Osteoblast (primary cell): ENCODE measurements around the gene GABPB1. TPM values are rescaled to one million over a fixed set of nuclear protein-coding genes. Genes with fewer than 3 reads are reported as not detected.

Experiments used
- DNase-seq: peaks from one replicate; pipeline ENCODE4 v3.0.0; 2011; ENCODE audit warnings: low spot score, mixed read lengths; ENCODE audit not compliant: insufficient read length; ENCODE audit errors: missing footprints
- H2AFZ ChIP-seq: 2 replicates; pipeline ENCODE4 v1.6.0; 2011; ENCODE audit warnings: mild to moderate bottlenecking, low read length
- H3K27ac ChIP-seq: 2 replicates; pipeline ENCODE4 v1.5.1; 2011; ENCODE audit warnings: mild to moderate bottlenecking, low read depth, low read length, moderate library complexity
- H3K27me3 ChIP-seq: 2 replicates; pipeline ENCODE4 v1.6.0; 2012; ENCODE audit warnings: mild to moderate bottlenecking, control low read depth, inconsistent platforms, low read length, moderate library complexity; ENCODE audit not compliant: insufficient read depth
- H3K36me3 ChIP-seq: 2 replicates; pipeline ENCODE4 v1.5.1; 2011; ENCODE audit warnings: mild to moderate bottlenecking, low read length, control low read depth, moderate library complexity; ENCODE audit not compliant: insufficient read depth
- H3K4me1 ChIP-seq: 2 replicates; pipeline ENCODE4 v1.5.1; 2011; ENCODE audit warnings: mild to moderate bottlenecking, low read length, control low read depth, moderate library complexity; ENCODE audit not compliant: insufficient read depth
- H3K4me2 ChIP-seq: 2 replicates; pipeline ENCODE4 v1.6.0; 2011; ENCODE audit warnings: mild to moderate bottlenecking, low read length; ENCODE audit not compliant: insufficient read depth
- H3K4me3 ChIP-seq: fragments of 200-600 bp; sonication (generic); 3 replicates; pipeline ENCODE4 v1.5.1; 2012; ENCODE audit warnings: mild to moderate bottlenecking, low read length, inconsistent platforms; ENCODE audit not compliant: insufficient read depth
- H3K79me2 ChIP-seq: 2 replicates; pipeline ENCODE4 v1.6.0; 2012; ENCODE audit warnings: mild to moderate bottlenecking, low read length, control low read depth, inconsistent platforms; ENCODE audit not compliant: insufficient read depth
- H3K9me3 ChIP-seq: 2 replicates; pipeline ENCODE4 v1.5.1; 2011; ENCODE audit warnings: low read depth, low read length, control low read depth
- H4K20me1 ChIP-seq: 2 replicates; pipeline ENCODE4 v1.6.0; 2012; ENCODE audit warnings: mild to moderate bottlenecking, low read length, control low read depth; ENCODE audit not compliant: insufficient read depth
- CTCF ChIP-seq: IDR thresholded peaks from 2 replicates; pipeline ENCODE4 v1.5.1; 2011; ENCODE audit warnings: mild to moderate bottlenecking, low read depth, low read length, moderate library complexity; ENCODE audit errors: extremely low read depth
- total RNA-seq: library from RNA; depleted of rRNA; stranded (reverse); fragments of >200 nt; gene quantifications from 2 replicates; pipeline ENCODE4 v1.2.3, GENCODE V29; 2012

GABPB1 gene
- total RNA-seq, 1 donor, result 44.9 TPM

GRCh38 chr15:50248994-50249582, 105.9 kb downstream of the GABPB1 start:
- peaks cover 37% of the 10 kb centered on the region for H3K27me3 ChIP-seq
- no peaks in the 10 kb centered on the region for H3K36me3 ChIP-seq
- no peaks in the 10 kb centered on the region for H3K9me3 ChIP-seq
- H4K20me1 ChIP-seq, result no peaks in the 10 kb centered on the region
- H3K27ac ChIP-seq, result no peak overlapping the region
- no peaks in the 10 kb centered on the region for H3K4me1 ChIP-seq
- no peak for DNase-seq
- H2AFZ ChIP-seq, result no peak overlapping the region
- H3K4me3 ChIP-seq, result no peak overlapping the region
- TF ChIP-seq CTCF, result no peak
- H3K4me2 ChIP-seq, result no peak overlapping the region
- H3K79me2 ChIP-seq, result no peaks in the 10 kb centered on the region

DNA sequence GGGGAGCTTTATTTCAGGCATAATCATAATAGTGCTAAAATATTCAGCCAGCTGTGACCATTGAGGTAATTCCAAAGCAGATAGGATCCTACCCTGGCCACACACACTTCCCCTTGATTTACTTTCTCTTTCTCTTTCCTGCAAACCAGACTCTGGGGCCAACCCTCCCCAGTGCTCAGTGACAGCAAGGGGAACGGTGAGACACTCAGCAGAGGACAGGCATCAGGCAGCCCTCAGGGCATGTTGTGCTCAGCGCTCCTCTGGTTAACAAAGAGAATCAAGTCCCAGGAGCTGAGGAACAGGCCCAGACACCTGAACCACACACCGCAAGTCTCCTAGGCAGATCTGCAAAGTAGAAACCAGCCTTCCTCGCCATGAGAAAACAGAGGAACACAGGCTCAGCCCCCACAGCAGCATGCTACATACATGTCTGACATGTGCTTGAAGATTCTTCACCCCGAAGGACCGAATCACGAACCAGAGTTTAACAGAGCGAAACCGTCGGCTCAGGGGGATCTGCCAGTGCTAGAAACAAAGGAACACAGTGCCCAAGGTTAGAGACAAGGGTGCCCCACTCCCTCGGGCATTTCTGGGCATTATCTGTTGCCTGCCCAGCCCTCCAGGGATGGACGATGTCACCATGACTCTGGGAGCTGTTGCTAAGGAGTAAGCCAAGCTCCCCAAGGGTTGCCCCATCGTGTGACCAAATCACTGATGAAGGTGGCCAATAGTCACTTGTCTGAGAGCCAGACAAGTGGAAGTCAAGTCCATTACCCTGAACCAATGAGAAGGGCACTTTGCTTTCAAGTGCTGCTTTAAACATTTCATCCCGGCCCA, 107.0 kb downstream of the GABPB1 start:
- H3K27ac ChIP-seq, result no peak overlapping the region
- no peak overlapping the region for H2AFZ ChIP-seq

DNA sequence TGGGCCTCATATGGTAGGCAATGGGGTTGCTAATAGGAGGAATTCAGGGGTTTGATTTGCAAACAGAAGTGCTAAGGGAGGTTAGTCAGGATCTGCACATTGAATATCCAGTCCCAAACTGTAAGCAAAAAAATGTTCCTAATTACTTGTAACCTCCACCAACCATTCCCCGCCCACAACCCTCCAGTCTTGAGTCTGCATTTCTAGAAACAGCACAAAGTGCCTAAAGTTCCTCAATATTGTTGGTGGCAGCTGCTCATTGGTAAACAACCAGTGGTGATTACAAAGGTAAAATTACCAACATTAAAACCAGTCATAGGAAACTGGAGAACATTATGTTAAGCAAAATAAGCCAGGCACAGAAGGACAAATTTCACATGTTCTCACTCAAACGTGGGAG, 108.4 kb downstream of the GABPB1 start:
- H3K27ac ChIP-seq, result no peak overlapping the region
- H3K36me3 ChIP-seq, result no peaks in the 10 kb centered on the region
- H3K4me1 ChIP-seq, result peaks cover under 1% of the 10 kb centered on the region
- no peak for TF ChIP-seq CTCF
- no peak for DNase-seq
- H3K79me2 ChIP-seq, result no peaks in the 10 kb centered on the region
- no peaks in the 10 kb centered on the region for H3K9me3 ChIP-seq
- H3K27me3 ChIP-seq, result peaks cover 16% of the 10 kb centered on the region
- H3K4me3 ChIP-seq, result no peak overlapping the region
- H4K20me1 ChIP-seq, result no peaks in the 10 kb centered on the region
- H3K4me2 ChIP-seq, result no peak overlapping the region
- no peak overlapping the region for H2AFZ ChIP-seq

More for the DNA sequence above, 107.0 kb downstream of the GABPB1 start:
- H4K20me1 ChIP-seq, result no peaks in the 10 kb centered on the region
- H3K4me2 ChIP-seq, result peak overlapping the region; percentile 26
- no peaks in the 10 kb centered on the region for H3K79me2 ChIP-seq
- H3K27me3 ChIP-seq, result peaks cover 28% of the 10 kb centered on the region
- TF ChIP-seq CTCF, result no peak
- H3K4me1 ChIP-seq, result no peaks in the 10 kb centered on the region
- no peak for DNase-seq
- no peak overlapping the region for H3K4me3 ChIP-seq
- no peaks in the 10 kb centered on the region for H3K9me3 ChIP-seq
- no peaks in the 10 kb centered on the region for H3K36me3 ChIP-seq

- peaks cover 8% of the 10 kb centered on the region for H3K27me3 ChIP-seq
- no peaks in the 10 kb centered on the region for H3K9me3 ChIP-seq
- H3K79me2 ChIP-seq, result no peaks in the 10 kb centered on the region
- H3K4me2 ChIP-seq, result no peak overlapping the region
- peaks cover 4% of the 10 kb centered on the region for H3K4me1 ChIP-seq
- no peak for DNase-seq
- TF ChIP-seq CTCF, result no peak
- no peaks in the 10 kb centered on the region for H4K20me1 ChIP-seq
- no peak overlapping the region for H3K27ac ChIP-seq
- no peaks in the 10 kb centered on the region for H3K36me3 ChIP-seq
- no peak overlapping the region for H2AFZ ChIP-seq
- H3K4me3 ChIP-seq, result no peak overlapping the region
Measured at GRCh38 chr15:50244959-50245624, 109.9 kb downstream of the GABPB1 start.
